Gastrocnemius medialis (tissue), 4 donors: ENCODE data around the gene PCBP2. TPM values are rescaled to one million over a fixed set of nuclear protein-coding genes. Genes with fewer than 3 reads are reported as not detected.
A peak's percentile ranks its signal among the peaks of the same experiment; 100 is the strongest.

ENCODE experiments used
- ATAC-seq, 2 donors: fragments of 150-250 bp; one replicate each; pipeline ENCODE4 v1.9.1; 2016
- DNase-seq, 2 donors: peaks; one replicate each; pipeline ENCODE4 v3.0.0-alpha.2; 2019
- H3K27ac ChIP-seq, 4 donors: fragments of 200-600 bp; sonication (generic); 1 replicate in 1 of 4; 2 replicates in 3 of 4; pipeline ENCODE4 v1.5.1; 2016 to 2018; ENCODE audit warnings: mild to moderate bottlenecking in 2 of 4, moderate library complexity in 1 of 4
- H3K27me3 ChIP-seq, 3 donors: fragments of 200-600 bp; sonication (generic) in 2 of 3; 1 replicate in 1 of 3; 2 replicates in 2 of 3; pipeline versions ENCODE4 v1.5.1 to v1.6.0; 2016 to 2019; ENCODE audit warnings: mild to moderate bottlenecking in 1 of 3, moderate library complexity in 1 of 3
- H3K36me3 ChIP-seq, 2 donors: fragments of 200-600 bp; sonication (generic) in 1 of 2; one replicate each; pipeline ENCODE4 v1.5.1; 2017 to 2018
- H3K4me1 ChIP-seq, 2 donors: fragments of 200-600 bp; sonication (generic) in 1 of 2; one replicate each; pipeline ENCODE4 v1.5.1; 2016 to 2017; ENCODE audit warnings: mild to moderate bottlenecking in 2 of 2
- H3K4me3 ChIP-seq, 4 donors: fragments of 200-600 bp; sonication (generic) in 3 of 4; 1 replicate in 1 of 4; 2 replicates in 3 of 4; pipeline ENCODE4 v1.5.1; 2016 to 2019; ENCODE audit warnings: mild to moderate bottlenecking in 2 of 4
- H3K9me3 ChIP-seq, 3 donors: fragments of 200-600 bp; sonication (generic) in 2 of 3; 1 replicate in 1 of 3; 2 replicates in 2 of 3; pipeline ENCODE4 v1.5.1; 2016 to 2019
- POLR2A ChIP-seq, 2 donors: fragments of 450-650 bp; IDR thresholded peaks; one replicate each; pipeline ENCODE4 v1.6.1; 2017; ENCODE audit warnings: antibody characterized with exemption in 2 of 2, mild to moderate bottlenecking in 2 of 2, moderate library complexity in 2 of 2
- in situ Hi-C, 4 donors: fragments of 200-750 bp; cut with MboI; loops; one replicate each; pipeline versions ENCODE4 v1.15.0 to v1.8.0; 2017; ENCODE audit warnings: low sequenced_read_pairs in 4 of 4
- intact Hi-C: fragments of 100-400 bp; cut with DNase I; formaldehyde crosslinking; loops from one replicate; pipeline ENCODE4 v1.15.1; 2023; ENCODE audit warnings: low total_unique reads
- total RNA-seq, 4 donors: library from RNA; depleted of rRNA; stranded (reverse); fragments of >200 nt; gene quantifications; one replicate each; pipeline versions ENCODE4 v1.1.0 to v1.2.3, GENCODE V29; 2016
- TF ChIP-seq, protein P1 (sequence below), 5 experiments: fragments of 450-650 bp in 3 of 5; fragments of 200-600 bp in 2 of 5; sonication (generic) in 2 of 5; IDR thresholded peaks in 4 of 5; conservative IDR thresholded peaks in 1 of 5; 1 replicate in 4 of 5; 2 replicates in 1 of 5; pipeline ENCODE4 v1.5.1; 2016 to 2019; ENCODE audit warnings: antibody characterized with exemption in 5 of 5, mild to moderate bottlenecking in 3 of 5, moderate library complexity in 3 of 5

Gene PCBP2
- total RNA-seq, 4 donors from 2014 or later = 113 to 257 (median 191) TPM

- Histone ChIP-seq H3K27ac (peak overlapping the region; percentile 90 to 97 (median 92)), H3K4me1 (peaks cover 24 to 25% of the 10 kb centered on the region in 2 donors), H3K27me3 (no peaks in the 10 kb centered on the region), H3K9me3 (no peaks in the 10 kb centered on the region), H3K4me3 (peak overlapping the region; percentile 66 to 84 (median 82)), H3K36me3 (peaks cover 0 to 12% of the 10 kb centered on the region in 2 donors)
- DNase-seq = no peak
- in situ Hi-C loops (loop anchor here in 2 of 4 donors (10.0 kb wide), 2 partner anchors 57 to 177 kb away; partner anchors contain the start of genes AAAS (in 1 of the 2) and PRR13 (in 1 of the 2)), intact Hi-C loops (loop anchor here (1.0 to 5.0 kb wide), 4 partner anchors 49 to 284 kb away; partner anchors contain the start of genes PCBP2 and SP1)
- ATAC-seq = no peak
- TF ChIP-seq, protein P1, sequence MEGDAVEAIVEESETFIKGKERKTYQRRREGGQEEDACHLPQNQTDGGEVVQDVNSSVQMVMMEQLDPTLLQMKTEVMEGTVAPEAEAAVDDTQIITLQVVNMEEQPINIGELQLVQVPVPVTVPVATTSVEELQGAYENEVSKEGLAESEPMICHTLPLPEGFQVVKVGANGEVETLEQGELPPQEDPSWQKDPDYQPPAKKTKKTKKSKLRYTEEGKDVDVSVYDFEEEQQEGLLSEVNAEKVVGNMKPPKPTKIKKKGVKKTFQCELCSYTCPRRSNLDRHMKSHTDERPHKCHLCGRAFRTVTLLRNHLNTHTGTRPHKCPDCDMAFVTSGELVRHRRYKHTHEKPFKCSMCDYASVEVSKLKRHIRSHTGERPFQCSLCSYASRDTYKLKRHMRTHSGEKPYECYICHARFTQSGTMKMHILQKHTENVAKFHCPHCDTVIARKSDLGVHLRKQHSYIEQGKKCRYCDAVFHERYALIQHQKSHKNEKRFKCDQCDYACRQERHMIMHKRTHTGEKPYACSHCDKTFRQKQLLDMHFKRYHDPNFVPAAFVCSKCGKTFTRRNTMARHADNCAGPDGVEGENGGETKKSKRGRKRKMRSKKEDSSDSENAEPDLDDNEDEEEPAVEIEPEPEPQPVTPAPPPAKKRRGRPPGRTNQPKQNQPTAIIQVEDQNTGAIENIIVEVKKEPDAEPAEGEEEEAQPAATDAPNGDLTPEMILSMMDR (IDR thresholded peaks at IDR 0.05 in 4 of 5, conservative IDR thresholded peaks at IDR 0.05 in 1 of 5) = no peak
- no peak for TF ChIP-seq POLR2A (IDR thresholded peaks at IDR 0.05)
These were observed 49.8 kb downstream of the PCBP2 start for GRCh38 chr12:53501615-53502181.

GRCh38 chr12:53502331-53502730 lies 50.4 kb downstream of the PCBP2 start:
- no peak for DNase-seq
- Histone ChIP-seq H3K4me1 (peaks cover 24 to 25% of the 10 kb centered on the region in 2 donors), H3K4me3 (peak overlapping the region in 2 of 4 donors; percentile 82), H3K36me3 (peaks cover 0 to 18% of the 10 kb centered on the region in 2 donors), H3K27ac (peak overlapping the region; percentile 90 to 97 (median 92)), H3K27me3 (no peaks in the 10 kb centered on the region), H3K9me3 (no peaks in the 10 kb centered on the region)
- in situ Hi-C loops (loop anchor here in 2 of 4 donors (10.0 kb wide), 2 partner anchors 58 to 178 kb away; partner anchors contain the start of genes AAAS (in 1 of the 2) and PRR13 (in 1 of the 2)), intact Hi-C loops (loop anchor here (5.0 kb wide), 1 partner anchor 285 kb away; no protein-coding TSS in a partner anchor)
- no peak for ATAC-seq
- TF ChIP-seq, protein P1 (IDR thresholded peaks at IDR 0.05 in 4 of 5, conservative IDR thresholded peaks at IDR 0.05 in 1 of 5) = no peak
- TF ChIP-seq POLR2A (IDR thresholded peaks at IDR 0.05) = no peak

DNA sequence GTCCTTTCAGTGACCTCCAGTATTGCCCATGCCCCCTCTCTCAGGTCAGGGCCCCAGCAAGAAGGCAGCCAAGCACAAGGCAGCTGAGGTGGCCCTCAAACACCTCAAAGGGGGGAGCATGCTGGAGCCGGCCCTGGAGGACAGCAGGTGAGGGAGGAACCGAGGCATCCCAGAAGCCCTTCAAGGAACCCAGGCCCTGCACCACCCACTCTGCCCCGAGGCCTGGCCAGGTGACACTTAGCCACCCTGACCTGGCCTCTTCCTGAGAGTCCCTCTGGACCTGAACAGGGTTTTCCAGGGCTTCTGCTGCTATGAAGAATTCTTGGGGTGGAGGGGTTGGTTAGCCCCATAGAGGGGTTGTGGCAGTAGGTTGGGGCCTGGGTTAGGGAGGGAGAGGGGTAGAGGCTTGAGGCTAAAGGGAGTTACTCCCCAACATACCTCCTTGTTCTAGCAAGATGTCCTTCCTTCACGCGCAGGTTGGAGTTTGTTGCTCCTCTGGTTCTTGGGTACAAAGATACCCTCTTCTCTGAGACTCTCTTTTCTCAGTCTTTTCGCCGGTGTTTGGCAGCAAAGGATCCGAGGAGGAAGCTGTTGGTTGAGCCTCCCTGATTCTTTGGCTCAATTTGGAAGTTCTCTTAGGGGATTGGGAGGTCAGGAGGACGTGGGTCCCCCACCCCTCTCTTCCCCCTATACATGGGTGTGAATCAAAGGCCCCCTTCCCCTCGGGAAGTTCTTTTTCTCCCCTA lies 51.3 kb downstream of the PCBP2 start:
- peaks cover 24 to 25% of the 10 kb centered on the region in 2 donors for H3K4me1 ChIP-seq
- DNase-seq = no peak
- in situ Hi-C loops = loop anchor here in 2 of 4 donors (10.0 kb wide), 2 partner anchors 58 to 178 kb away; partner anchors contain the start of genes AAAS (in 1 of the 2) and PRR13 (in 1 of the 2)
- H3K36me3 ChIP-seq = peaks cover 0 to 19% of the 10 kb centered on the region in 2 donors
- no peaks in the 10 kb centered on the region for H3K27me3 ChIP-seq
- H3K27ac ChIP-seq = peak overlapping the region in 2 of 4 donors; percentile 90 to 97
- intact Hi-C loops = loop anchor here (5.0 kb wide), 1 partner anchor 286 kb away; no protein-coding TSS in a partner anchor
- H3K9me3 ChIP-seq = no peaks in the 10 kb centered on the region
- TF ChIP-seq, protein P1 (IDR thresholded peaks at IDR 0.05 in 4 of 5, conservative IDR thresholded peaks at IDR 0.05 in 1 of 5) = no peak
- TF ChIP-seq POLR2A (IDR thresholded peaks at IDR 0.05) = no peak
- H3K4me3 ChIP-seq = no peak overlapping the region
- ATAC-seq = no peak

DNA sequence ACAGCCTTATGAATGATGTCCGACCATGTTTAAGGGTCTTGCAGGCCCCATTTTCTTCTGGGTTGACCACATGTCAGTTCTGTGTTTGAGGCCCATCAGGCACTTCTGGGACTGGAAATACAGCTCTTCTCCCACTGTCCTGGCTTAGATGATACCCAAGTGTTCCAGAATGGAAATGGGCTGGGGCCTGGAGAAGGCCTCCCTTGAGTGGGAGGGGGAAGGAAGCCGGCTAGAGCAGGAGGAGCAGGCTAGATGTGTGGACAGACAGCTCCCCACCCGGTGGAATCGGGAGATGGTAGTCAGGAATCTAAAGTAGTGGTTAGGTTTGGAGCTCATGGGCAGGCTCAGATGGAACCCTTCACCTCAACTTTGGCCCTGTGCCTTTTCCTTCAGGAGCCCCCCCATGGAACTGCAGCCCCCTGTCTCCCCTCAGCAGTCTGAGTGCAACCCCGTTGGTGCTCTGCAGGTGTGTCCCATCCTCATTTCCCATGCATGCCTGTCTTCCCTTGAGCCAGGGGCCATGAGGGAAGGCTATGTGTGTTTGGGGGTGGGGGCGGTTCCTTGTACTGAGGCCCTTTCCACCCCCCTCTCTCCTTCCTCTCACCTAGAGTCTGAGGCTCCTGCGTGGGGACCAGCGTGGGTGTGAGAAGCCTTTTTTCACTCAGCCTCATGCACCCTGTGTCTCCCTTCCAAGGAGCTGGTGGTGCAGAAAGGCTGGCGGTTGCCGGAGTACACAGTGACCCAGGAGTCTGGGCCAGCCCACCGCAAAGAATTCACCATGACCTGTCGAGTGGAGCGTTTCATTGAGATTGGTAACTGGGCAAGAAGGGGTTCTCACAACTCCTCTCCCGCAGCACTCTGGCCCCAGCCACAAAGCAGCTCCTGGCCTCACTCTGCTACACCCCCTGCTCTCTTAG lies 52.4 kb downstream of the PCBP2 start:
- in situ Hi-C loops = loop anchor here in 2 of 4 donors (10.0 kb wide), 2 partner anchors 59 to 179 kb away; partner anchors contain the start of genes AAAS (in 1 of the 2) and PRR13 (in 1 of the 2)
- no peak for ATAC-seq
- H3K36me3 ChIP-seq = peaks cover 0 to 19% of the 10 kb centered on the region in 2 donors
- no peaks in the 10 kb centered on the region for H3K27me3 ChIP-seq
- intact Hi-C loops = loop anchor here (5.0 kb wide), 1 partner anchor 287 kb away; no protein-coding TSS in a partner anchor
- no peak for DNase-seq
- H3K9me3 ChIP-seq = no peaks in the 10 kb centered on the region
- TF ChIP-seq, protein P1 (IDR thresholded peaks at IDR 0.05 in 4 of 5, conservative IDR thresholded peaks at IDR 0.05 in 1 of 5) = no peak
- no peak for TF ChIP-seq POLR2A (IDR thresholded peaks at IDR 0.05)
- peaks cover 23 to 27% of the 10 kb centered on the region in 2 donors for H3K4me1 ChIP-seq
- no peak overlapping the region for H3K4me3 ChIP-seq
- H3K27ac ChIP-seq = peak overlapping the region in 3 of 4 donors; percentile 69 to 90 (median 75)
